Astrocyte of the cerebellum (primary cell): ENCODE data around the gene FBXL17.
A peak's percentile ranks its signal among the peaks of the same experiment; 100 is the strongest.
"Not testable (repeated sequence)": the region's sequence is repeated elsewhere in the genome, so short reads cannot be mapped to it uniquely, and the experiment has no call there.

ENCODE experiments used
- DNase-seq: peaks from one replicate; pipeline ENCODE4 v3.0.0-alpha.2; 2011; ENCODE audit warnings: low read depth
- H3K4me3 ChIP-seq: 2 replicates; pipeline ENCODE4 v1.5.1; 2011; ENCODE audit warnings: mild to moderate bottlenecking, low read depth, low read length, moderate library complexity
- in situ Hi-C: cut with HindIII; loops from 2 replicates; pipeline ENCODE4 v1.10.0; 2017; ENCODE audit warnings: low sequenced_read_pairs
- TF ChIP-seq, protein P1 (sequence below): IDR thresholded peaks from 2 replicates; pipeline ENCODE4 v1.5.1; 2012; ENCODE audit warnings: low read length, low read depth, moderate library complexity, mild to moderate bottlenecking; ENCODE audit errors: missing control alignments

FBXL17 gene

GRCh38 chr5:108168915-108169314 lies 213.0 kb downstream of the FBXL17 start:
- no peak for DNase-seq
- in situ Hi-C loops, result no loop called here
- H3K4me3 ChIP-seq, result no peak overlapping the region
- TF ChIP-seq, protein P1, sequence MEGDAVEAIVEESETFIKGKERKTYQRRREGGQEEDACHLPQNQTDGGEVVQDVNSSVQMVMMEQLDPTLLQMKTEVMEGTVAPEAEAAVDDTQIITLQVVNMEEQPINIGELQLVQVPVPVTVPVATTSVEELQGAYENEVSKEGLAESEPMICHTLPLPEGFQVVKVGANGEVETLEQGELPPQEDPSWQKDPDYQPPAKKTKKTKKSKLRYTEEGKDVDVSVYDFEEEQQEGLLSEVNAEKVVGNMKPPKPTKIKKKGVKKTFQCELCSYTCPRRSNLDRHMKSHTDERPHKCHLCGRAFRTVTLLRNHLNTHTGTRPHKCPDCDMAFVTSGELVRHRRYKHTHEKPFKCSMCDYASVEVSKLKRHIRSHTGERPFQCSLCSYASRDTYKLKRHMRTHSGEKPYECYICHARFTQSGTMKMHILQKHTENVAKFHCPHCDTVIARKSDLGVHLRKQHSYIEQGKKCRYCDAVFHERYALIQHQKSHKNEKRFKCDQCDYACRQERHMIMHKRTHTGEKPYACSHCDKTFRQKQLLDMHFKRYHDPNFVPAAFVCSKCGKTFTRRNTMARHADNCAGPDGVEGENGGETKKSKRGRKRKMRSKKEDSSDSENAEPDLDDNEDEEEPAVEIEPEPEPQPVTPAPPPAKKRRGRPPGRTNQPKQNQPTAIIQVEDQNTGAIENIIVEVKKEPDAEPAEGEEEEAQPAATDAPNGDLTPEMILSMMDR, result no peak

DNA sequence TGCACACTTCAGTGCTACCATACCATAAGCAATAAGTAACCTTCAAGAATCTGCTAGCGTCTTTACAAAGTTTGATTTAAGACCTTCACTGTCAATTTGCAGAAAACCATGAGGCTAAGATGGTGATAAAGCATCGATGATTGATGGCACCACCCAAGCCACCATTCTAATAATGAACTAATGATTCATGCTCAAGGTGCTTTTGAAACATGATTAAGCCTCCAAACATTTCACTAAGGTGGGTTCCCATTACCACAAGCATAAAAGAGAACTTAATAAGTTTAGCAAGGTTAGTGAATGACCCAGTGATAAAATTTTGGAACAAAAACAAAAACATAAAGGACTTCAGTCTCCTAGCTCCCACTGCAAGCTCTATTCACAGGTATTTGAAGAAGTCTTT lies 214.7 kb downstream of the FBXL17 start:
- H3K4me3 ChIP-seq, result no peak overlapping the region
- TF ChIP-seq, protein P1, result no peak
- in situ Hi-C loops, result no loop called here

GRCh38 chr5:108164574-108164973 lies 217.3 kb downstream of the FBXL17 start:
- DNase-seq, result no peak
- no peak overlapping the region for H3K4me3 ChIP-seq
- in situ Hi-C loops, result no loop called here
- TF ChIP-seq, protein P1, result no peak

More for the DNA sequence above, 214.7 kb downstream of the FBXL17 start:
- DNase-seq, result no peak

- H3K4me3 ChIP-seq, in situ Hi-C loops, DNase-seq: not testable (repeated sequence)
Observed at GRCh38 chr5:108152854-108153253, 229.0 kb downstream of the FBXL17 start.

- TF ChIP-seq, protein P1, result no peak
- DNase-seq, result no peak
- no peak overlapping the region for H3K4me3 ChIP-seq
- in situ Hi-C loops, result no loop called here
Observed at GRCh38 chr5:108149369-108149768, 232.5 kb downstream of the FBXL17 start.

DNA sequence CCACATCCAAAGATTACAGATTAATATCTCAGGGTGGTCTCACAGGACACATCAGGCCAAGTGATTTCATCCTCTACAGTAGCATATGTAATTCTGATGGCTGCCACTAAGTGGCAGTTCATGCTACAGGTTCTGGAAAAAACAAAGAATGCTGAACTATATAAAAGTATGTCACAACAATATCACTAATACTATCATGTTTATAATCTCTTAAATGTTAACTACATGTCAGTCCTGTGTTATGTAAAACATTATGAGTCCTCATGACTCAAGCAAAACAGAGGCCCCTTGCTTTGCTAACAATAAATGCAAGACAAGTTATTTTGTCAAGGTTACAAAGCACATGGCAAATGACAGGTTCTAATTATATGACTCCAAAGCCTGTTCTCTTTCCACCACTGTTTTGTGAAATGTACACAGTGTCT lies 233.2 kb downstream of the FBXL17 start:
- TF ChIP-seq, protein P1, result peak; percentile 68
- H3K4me3 ChIP-seq, result no peak overlapping the region
- in situ Hi-C loops, result no loop called here
- DNase-seq, result peak; percentile 0

DNA sequence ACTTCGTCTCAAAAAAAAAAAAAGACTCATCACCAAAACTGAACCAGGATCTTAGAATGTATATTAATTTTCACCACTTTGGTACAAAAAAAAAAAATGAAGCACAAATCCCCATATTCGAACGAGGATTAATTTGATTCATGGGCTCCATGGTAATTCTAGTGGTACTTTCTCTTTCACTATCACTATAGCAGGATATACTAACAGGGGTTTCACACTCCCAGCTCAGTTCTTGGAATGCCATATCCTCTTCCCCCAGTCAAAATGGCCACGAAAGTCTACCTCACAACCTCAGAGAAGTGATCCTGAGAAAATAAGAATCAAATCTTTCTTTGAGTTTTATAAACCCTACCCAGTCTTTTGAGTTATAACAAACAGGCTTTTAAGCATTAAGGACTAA lies 235.7 kb downstream of the FBXL17 start:
- no peak overlapping the region for H3K4me3 ChIP-seq
- in situ Hi-C loops, result no loop called here
- TF ChIP-seq, protein P1, result no peak
- no peak for DNase-seq
